ENCODE results near the gene MBNL2.

The MBNL2 gene

DNA sequence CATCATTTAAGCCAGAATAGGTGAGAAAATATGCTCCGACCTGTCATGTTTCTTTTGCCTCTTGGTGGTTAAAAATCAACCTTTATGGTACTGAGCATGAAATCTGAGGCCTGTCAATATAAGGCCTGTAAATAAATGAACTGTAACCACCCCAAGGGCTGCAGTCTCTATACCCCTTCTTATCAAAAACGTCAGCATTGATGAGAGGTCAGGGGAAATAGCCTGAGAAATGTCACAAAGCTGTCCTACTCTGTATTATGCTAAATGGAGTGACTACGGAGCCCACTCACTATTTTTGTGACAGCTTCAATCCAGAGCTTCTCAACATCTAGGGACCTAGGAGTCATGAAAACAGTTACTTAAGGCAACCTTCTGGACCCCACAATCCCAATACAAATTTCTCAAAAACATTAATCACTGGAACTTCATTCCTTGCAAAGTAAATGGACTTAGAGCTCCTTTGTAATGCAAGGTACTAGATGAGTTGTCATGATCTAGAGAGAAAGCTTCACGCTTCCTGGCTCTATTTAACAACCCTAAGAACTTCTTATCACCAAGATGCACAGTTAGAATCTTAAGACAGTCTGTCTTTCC is 209.1 kb downstream of the MBNL2 start:
- DNase-seq, result no peak

DNA sequence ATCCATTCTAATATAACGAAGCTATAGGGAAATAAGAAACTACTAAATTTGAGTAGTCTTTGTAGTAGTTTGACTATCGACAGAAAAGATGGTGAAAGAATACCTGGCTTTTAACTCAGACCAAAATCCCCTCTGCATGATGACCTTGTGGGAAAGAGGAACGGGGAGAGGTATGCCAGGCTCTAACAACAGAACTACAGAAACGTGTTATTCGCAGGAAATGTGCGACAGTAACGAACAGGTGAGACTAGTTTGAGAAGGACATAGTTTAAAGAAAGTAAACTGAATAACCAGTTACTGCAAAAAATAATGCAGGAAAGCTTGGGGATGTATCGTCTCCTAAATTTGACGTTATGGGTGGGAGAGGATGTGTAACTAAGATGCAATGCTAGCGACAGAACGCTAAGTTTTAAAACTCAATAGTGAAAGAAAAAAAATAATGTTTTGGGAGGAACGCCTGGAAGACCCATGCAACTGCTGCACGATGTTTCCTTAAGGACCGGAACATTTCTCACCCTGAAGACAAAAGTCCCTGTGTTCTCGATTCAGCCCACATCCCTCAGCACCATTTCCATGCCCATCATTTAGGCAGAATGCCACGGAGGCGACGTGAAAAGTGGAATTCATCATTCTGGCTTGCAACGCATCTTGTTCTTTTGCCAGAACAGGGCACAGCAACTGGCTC is 210.2 kb downstream of the MBNL2 start:
- no peak for DNase-seq

DNA sequence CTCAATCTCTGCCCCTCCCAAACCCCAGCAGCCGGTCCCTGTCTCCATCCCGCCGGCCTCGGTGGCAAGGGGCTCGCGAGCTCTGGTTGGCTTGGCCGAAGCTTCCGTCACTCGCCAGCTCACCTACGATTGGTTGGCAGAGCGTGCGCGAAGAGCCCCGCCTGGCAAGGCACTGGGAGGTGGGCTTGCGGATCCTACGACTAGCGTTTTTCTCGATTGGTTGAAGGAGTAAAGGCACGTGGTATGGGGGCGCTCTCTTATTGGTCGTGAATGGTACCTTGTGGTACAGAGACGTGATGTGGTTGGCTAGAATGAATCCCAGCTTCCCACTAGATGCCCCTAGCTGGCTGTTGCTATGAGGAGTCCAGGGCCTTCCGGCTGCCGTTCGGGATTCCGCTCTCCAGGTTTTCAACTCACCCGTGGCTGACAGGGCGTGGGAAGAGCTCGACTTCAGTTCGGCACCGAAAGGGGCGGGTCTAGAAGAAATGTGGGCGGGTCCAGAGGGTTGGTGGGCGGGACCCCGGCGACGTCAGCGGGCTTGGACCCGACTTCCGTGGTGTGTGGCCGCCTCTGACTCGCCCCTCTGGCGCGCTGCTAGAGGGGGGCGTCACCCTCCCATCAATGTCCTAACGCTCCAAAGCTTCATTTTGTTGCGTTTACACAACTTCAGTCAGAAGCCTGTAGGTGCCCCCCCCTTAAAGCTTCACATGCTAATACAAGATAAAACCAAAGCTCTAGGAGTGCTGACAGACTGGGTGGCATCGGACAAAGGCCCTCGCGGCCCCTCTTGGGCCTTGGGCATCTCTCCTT is 211.0 kb downstream of the MBNL2 start:
- peak; percentile 99 for DNase-seq

DNA sequence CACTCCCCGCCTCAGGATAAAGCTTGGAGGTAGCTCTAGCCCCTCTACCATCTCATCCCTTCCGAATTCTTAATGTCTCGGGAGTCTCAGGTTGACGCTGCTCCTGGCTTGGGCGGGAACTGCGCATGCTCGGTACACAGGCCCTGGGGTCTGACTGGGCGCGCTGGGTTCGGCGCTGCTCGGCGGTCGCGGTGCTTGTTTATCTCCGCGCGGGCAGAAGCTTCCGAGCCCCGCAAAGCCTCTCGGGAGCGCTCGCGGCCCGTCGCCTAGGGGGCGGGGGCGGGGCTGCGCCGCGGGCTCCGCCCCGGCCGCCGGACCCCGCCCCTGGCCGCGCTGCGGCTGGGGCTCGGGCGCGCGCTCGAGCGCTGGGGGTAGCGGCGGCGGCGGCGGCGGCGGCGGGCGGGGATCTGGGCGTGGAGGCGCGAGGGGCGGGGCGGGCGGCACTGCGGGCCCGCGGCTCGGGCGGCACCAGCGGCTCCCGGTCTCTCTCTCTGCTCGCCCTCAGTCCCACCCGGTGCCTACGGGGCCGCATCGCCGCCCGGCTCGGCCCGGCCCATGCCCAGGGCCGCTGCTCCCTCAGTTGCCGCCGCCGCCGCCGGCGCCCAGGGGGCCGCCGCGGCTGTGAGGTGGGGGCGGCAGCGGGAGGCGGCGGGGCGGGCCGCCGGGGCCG is 211.7 kb downstream of the MBNL2 start, which contains the start of gene RAP2A:
Gene RAP2A (plus strand): TSS at position 443 of the 670 bp plus-strand sequence. CDS start 302 bp downstream, outside the sequence.
- DNase-seq, result peak; percentile 69

DNA sequence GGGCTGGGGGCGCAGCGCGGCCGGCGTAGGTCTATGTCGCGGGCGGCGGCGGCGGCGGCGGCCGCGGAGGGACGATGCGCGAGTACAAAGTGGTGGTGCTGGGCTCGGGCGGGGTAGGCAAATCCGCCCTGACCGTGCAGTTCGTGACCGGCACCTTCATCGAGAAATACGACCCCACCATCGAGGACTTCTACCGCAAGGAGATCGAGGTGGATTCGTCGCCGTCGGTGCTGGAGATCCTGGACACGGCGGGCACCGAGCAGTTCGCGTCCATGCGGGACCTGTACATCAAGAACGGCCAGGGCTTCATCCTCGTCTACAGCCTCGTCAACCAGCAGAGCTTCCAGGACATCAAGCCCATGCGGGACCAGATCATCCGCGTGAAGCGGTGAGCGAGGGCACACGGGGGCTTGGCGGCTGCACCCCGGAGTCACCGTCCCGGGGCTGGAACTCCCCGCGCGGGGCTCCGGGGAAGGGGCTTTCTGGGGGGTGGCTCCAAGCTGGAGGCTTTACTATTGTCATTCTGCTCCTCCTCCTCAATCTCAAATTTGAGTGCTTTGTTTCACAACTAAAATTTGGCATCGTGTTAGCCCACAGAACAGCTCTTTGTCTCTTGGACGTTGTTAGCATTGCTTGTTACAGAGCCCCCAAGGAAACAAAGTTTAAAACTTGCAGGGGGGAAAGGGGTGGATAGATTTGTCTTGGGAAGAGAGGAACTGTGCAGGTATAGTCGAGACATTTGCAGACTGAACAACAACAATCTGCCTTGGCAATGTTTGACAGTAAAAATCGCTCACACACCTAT is 212.5 kb downstream of the MBNL2 start:
- DNase-seq, result no peak

DNA sequence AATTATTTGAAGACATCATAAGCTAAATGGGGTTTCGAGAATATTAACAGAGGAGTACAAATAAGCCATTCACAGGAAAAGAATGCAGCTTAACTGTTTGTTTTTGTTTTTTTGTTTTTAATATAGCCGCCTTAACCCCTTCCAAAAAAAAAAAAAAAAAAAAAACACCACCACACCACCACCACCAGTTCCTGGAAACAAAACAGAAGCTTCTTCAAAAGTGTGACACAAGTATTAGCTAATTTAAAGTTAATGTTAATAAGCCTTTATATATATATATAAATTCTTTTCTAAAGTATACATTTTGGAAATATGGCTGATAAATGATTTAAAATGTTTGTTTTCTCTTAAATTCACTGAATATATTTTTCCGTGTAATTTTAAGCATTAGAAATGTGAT is 213.2 kb downstream of the MBNL2 start:
- DNase-seq, result no peak

DNA sequence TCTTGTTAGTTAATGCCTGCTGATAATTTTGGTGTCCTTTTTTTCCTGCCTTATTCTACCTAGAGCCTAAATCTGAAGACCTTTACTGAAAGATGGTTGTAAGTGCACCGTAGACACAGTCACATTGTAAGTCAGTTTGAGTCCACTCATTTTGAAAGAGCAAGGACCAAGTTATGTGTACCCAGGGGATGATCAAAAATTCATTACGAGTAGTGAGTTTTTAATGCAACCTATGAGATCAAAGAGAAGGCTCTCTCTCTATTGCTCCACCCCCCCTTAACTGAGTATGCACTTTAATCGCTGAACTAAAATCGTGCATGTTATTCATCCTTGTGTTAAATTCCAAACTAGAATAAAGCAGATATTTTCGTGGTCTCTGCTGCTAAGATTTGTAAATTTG is 213.7 kb downstream of the MBNL2 start:
- DNase-seq, result no peak

DNA sequence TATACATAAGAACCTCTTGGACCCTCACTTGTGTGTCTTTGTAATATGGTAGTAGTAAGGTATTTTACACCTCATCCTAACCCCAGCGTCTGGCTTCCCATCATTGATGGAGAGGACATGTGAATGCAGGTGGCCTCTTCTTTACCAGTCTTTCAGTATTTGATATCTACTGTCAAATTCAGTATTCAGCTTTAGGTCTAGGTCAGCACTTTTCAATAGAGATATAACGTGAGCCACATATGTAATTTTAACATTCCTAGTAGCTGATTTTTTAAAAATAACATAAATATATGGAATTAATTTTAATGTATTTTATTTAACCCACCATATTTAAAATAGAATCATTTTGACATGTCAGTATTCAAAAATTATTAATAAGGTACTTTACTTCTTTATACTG is 214.7 kb downstream of the MBNL2 start:
- no peak for DNase-seq

DNA sequence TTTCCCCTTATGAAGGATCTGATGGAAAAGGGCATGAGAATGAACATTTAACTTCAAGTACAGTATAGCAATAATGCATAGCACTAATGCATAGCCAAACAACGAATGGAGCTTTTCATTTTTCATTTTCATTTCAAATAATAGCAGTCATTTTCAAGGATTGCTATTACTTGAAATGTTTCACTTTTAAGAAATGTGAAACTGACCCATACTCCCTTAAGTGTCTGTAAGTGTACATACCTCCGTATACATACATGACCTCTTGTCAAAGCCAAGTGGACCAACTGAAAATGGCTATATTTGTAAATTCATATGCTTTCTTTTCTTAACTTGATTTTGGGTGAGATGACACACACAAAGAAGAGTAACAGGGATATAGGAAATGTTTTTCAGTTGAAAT is 215.6 kb downstream of the MBNL2 start:
- no peak for DNase-seq

DNA sequence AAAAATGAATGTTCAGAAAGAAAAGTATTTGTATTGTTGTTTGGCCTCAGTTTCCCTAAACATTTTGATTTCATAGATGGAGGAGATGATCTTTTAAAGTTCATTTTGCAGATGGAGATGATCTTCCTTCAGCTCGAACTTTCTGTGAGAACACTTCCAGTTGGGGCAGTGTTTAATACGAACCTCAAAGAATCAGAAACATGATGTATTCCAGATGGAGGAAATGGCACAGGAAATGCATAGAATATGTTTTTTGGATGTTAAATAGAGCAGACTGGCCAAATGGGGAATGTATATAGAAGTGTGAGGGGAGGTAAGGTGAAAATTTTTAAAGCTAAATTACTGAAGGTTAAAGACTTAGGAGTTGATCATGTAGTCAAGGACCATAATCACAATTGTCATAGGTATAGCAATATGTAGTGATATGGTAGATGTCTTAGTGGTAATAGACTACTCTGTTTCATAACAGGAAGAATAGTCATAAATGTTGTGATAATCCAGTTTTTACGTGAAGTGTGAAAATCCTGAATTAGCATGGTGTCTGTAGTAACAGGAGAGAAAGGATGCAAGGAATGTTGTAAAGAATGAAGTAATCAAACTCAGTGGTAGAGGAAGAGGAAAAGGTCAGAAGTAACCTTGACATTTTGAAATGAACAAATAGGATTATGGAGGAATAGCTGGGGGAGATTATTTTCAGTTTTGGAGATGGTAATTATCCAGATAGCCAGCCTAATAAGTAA is 216.9 kb downstream of the MBNL2 start:
- no peak for DNase-seq

DNA sequence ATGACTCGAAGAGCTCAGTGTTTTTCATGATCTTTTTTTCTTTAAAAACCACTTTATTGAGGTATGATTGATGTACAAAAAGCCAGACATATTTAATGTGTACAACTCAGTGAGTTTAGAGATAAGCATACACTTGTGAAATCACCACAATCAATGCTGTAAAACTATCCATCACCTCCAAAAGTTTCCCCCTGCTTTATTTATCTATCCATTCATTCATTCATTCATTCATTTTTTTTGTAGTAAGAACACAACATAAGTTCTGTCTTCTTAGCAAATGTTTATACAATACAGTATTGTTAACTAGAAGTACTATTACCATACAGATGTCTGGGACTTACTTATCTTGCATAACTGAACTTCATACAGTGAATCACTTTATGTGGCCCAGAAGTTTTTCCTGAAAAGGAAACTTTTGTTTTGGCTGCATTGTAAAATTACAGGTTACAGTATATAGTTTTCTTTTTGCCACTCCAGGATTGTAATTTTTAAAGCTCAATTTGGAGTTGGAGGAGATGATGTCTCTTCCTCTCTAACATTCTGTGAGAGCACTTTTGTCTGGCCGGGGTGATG is 218.6 kb downstream of the MBNL2 start:
- DNase-seq, result no peak

DNA sequence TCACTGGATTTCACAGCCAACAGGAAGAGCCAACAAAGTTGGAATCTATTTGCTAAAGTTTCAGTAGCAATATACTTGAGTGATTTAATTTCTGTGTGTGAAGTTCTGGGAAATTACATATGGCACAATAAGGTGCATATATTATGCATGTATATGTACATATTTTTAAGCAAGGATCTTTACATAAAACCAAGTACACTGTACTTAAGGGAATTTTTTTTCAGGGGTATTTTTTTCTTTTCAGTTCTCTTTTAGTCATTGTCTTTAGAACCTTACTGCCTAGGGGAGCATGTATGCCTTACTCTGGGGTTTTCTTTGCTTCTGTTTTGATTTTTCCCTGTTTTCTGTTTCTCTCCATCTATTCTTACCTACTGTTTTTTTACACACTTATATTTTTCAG is 219.2 kb downstream of the MBNL2 start:
- DNase-seq, result no peak

All from NCI-H1694 (cell line).